Left forelimb (tissue), 1 donor: ENCODE results near the gene DTL.

Source experiments
- DNase-seq: peaks from one replicate; pipeline ENCODE4 v3.0.0-alpha.2; 2018; ENCODE audit warnings: low spot score

The DTL gene

GRCh38 chr1:212097360-212097759 lies 61.8 kb downstream of the DTL start:
- no peak for DNase-seq

- no peak for DNase-seq
Observed at GRCh38 chr1:212098310-212098709, 62.8 kb downstream of the DTL start.

GRCh38 chr1:212098771-212099170 lies 63.2 kb downstream of the DTL start:
- DNase-seq, result no peak

GRCh38 chr1:212101251-212101650 lies 65.7 kb downstream of the DTL start:
- DNase-seq, result no peak

GRCh38 chr1:212101735-212102134 lies 66.2 kb downstream of the DTL start:
- DNase-seq, result no peak

- DNase-seq, result no peak
Observed at GRCh38 chr1:212104586-212105325, 69.2 kb downstream of the DTL start.

GRCh38 chr1:212106286-212106792 lies 70.8 kb downstream of the DTL start:
- DNase-seq, result no peak

- no peak for DNase-seq
Observed at GRCh38 chr1:212107481-212107880, 71.9 kb downstream of the DTL start.

- no peak for DNase-seq
Observed at GRCh38 chr1:212108187-212108586, 72.6 kb downstream of the DTL start.

GRCh38 chr1:212108981-212109380 lies 73.4 kb downstream of the DTL start:
- no peak for DNase-seq

GRCh38 chr1:212109728-212110127 lies 74.2 kb downstream of the DTL start:
- DNase-seq, result no peak

- DNase-seq, result no peak
Observed at GRCh38 chr1:212110617-212111016, 75.1 kb downstream of the DTL start.

- DNase-seq, result no peak
Observed at GRCh38 chr1:212111536-212111935, 76.0 kb downstream of the DTL start.

GRCh38 chr1:212113706-212114105 lies 78.2 kb downstream of the DTL start:
- DNase-seq, result no peak

GRCh38 chr1:212118167-212118871 lies 82.8 kb downstream of the DTL start:
- DNase-seq, result no peak

GRCh38 chr1:212118872-212119260 lies 83.3 kb downstream of the DTL start:
- DNase-seq, result no peak

- no peak for DNase-seq
Observed at GRCh38 chr1:212119397-212119837, 83.9 kb downstream of the DTL start.

- DNase-seq, result no peak
Observed at GRCh38 chr1:212119863-212120262, 84.3 kb downstream of the DTL start.

GRCh38 chr1:212121779-212122178 lies 86.2 kb downstream of the DTL start:
- no peak for DNase-seq

GRCh38 chr1:212124690-212125582 lies 89.4 kb downstream of the DTL start:
- DNase-seq, result no peak

GRCh38 chr1:212125654-212126053 lies 90.1 kb downstream of the DTL start:
- DNase-seq, result no peak

- DNase-seq, result no peak
Observed at GRCh38 chr1:212127221-212127620, 91.7 kb downstream of the DTL start.
